Chondrocyte (in vitro differentiated cells): ENCODE results near the gene RXRA. TPM values are rescaled to one million over a fixed set of nuclear protein-coding genes. Genes with fewer than 3 reads are reported as not detected.

ENCODE experiments used
- DNase-seq: peaks from one replicate; pipeline ENCODE4 v3.0.0; 2021; ENCODE audit warnings: mixed read lengths, low spot score
- H3K27ac Mint-ChIP-seq: one replicate; pipeline ENCODE4 v1.8.0; 2021; ENCODE audit warnings: mild to moderate bottlenecking, moderate library complexity, mixed read lengths; ENCODE audit not compliant: unreplicated experiment
- H3K27me3 Mint-ChIP-seq: 2 replicates; pipeline ENCODE4 v1.8.0; 2021; ENCODE audit warnings: low read depth, mixed read lengths
- H3K36me3 Mint-ChIP-seq: 2 replicates; pipeline ENCODE4 v1.8.0; 2021; ENCODE audit warnings: low read depth, mixed read lengths
- H3K4me1 Mint-ChIP-seq: 2 replicates; pipeline ENCODE4 v1.8.0; 2021; ENCODE audit warnings: low read depth, mild to moderate bottlenecking, mixed read lengths
- H3K4me3 Mint-ChIP-seq: one replicate; pipeline ENCODE4 v1.8.0; 2021; ENCODE audit warnings: mild to moderate bottlenecking, moderate library complexity, mixed read lengths; ENCODE audit not compliant: unreplicated experiment
- H3K9me3 Mint-ChIP-seq: 2 replicates; pipeline ENCODE4 v1.8.0; 2021; ENCODE audit warnings: low read depth, mixed read lengths
- CTCF ChIP-seq: fragments of 200-600 bp; sonication (generic); IDR thresholded peaks from 2 replicates; pipeline ENCODE4 v1.5.0; 2021; ENCODE audit warnings: antibody characterized with exemption, mild to moderate bottlenecking, moderate library complexity
- total RNA-seq: library from RNA; stranded (reverse); gene quantifications from 3 replicates; pipeline ENCODE4 v1.2.1, GENCODE V29; 2021

The RXRA gene
- total RNA-seq, 1 donor from 2014 or later = 27.3 TPM

- H3K4me1 Mint-ChIP-seq = peaks cover 30% of the 10 kb centered on the region
- no peaks in the 10 kb centered on the region for H3K27me3 Mint-ChIP-seq
- no peaks in the 10 kb centered on the region for H3K36me3 Mint-ChIP-seq
- H3K4me3 Mint-ChIP-seq = no peak overlapping the region
- H3K9me3 Mint-ChIP-seq = no peaks in the 10 kb centered on the region
- TF ChIP-seq CTCF = no peak
- no peak for DNase-seq
- H3K27ac Mint-ChIP-seq = no peak overlapping the region
These were observed 12.3 kb downstream of the RXRA start for GRCh38 chr9:134338394-134339182.

GRCh38 chr9:134339183-134339806 lies 13.0 kb downstream of the RXRA start:
- no peak for DNase-seq
- no peaks in the 10 kb centered on the region for H3K36me3 Mint-ChIP-seq
- H3K27ac Mint-ChIP-seq = no peak overlapping the region
- TF ChIP-seq CTCF = no peak
- H3K9me3 Mint-ChIP-seq = no peaks in the 10 kb centered on the region
- no peaks in the 10 kb centered on the region for H3K27me3 Mint-ChIP-seq
- H3K4me1 Mint-ChIP-seq = peaks cover 30% of the 10 kb centered on the region
- H3K4me3 Mint-ChIP-seq = no peak overlapping the region

- H3K4me1 Mint-ChIP-seq = peaks cover 24% of the 10 kb centered on the region
- DNase-seq = no peak
- H3K36me3 Mint-ChIP-seq = no peaks in the 10 kb centered on the region
- H3K27me3 Mint-ChIP-seq = no peaks in the 10 kb centered on the region
- no peak overlapping the region for H3K27ac Mint-ChIP-seq
- H3K9me3 Mint-ChIP-seq = no peaks in the 10 kb centered on the region
- no peak overlapping the region for H3K4me3 Mint-ChIP-seq
- TF ChIP-seq CTCF = no peak
These were observed 14.4 kb downstream of the RXRA start for GRCh38 chr9:134340475-134341160.

- Mint-ChIP-seq H3K4me3 (no peak overlapping the region), H3K9me3 (no peaks in the 10 kb centered on the region), H3K4me1 (peaks cover 24% of the 10 kb centered on the region), H3K27ac (no peak overlapping the region), H3K36me3 (no peaks in the 10 kb centered on the region), H3K27me3 (no peaks in the 10 kb centered on the region)
- no peak for TF ChIP-seq CTCF
- no peak for DNase-seq
These were observed 15.1 kb downstream of the RXRA start for GRCh38 chr9:134341306-134341705.
